Measurements from ENCODE around the gene MC3R. TPM values are rescaled to one million over a fixed set of nuclear protein-coding genes. Genes with fewer than 3 reads are reported as not detected.

Gene MC3R
- total and polyA plus RNA-seq, 12 donors: not detected

DNA sequence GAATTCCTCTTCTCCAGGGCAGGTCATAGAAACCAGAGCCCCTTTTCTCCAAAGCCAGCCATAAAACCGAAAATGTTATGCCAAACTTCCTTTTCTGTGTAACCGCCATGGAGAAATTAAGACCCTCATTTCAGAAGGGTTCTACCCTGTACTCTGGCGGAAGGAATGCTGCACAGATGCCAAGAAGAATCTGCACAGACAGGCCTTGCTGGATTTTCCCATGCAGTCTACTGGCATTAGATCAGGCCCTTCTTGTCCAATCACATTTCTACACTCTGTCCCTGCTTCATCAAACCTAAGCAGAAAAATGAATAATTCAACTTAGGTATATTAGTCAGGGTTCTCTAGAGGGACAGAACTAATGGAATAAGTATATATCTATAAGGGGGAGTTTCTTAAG is 43.2 kb upstream of the MC3R start:
- H3K4me3 ChIP-seq: no peak overlapping the region
- TF ChIP-seq POLR2A (IDR thresholded peaks at IDR 0.05): no peak
- TF ChIP-seq, protein P1, sequence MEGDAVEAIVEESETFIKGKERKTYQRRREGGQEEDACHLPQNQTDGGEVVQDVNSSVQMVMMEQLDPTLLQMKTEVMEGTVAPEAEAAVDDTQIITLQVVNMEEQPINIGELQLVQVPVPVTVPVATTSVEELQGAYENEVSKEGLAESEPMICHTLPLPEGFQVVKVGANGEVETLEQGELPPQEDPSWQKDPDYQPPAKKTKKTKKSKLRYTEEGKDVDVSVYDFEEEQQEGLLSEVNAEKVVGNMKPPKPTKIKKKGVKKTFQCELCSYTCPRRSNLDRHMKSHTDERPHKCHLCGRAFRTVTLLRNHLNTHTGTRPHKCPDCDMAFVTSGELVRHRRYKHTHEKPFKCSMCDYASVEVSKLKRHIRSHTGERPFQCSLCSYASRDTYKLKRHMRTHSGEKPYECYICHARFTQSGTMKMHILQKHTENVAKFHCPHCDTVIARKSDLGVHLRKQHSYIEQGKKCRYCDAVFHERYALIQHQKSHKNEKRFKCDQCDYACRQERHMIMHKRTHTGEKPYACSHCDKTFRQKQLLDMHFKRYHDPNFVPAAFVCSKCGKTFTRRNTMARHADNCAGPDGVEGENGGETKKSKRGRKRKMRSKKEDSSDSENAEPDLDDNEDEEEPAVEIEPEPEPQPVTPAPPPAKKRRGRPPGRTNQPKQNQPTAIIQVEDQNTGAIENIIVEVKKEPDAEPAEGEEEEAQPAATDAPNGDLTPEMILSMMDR (IDR thresholded peaks at IDR 0.05): no peak
- WGBS, 4 donors: 74 to 86% (median 82%) methylated on average over 3 of the region's 3 CpGs
- no peaks in the 10 kb centered on the region for H3K27me3 ChIP-seq
- no peaks in the 10 kb centered on the region for H3K4me1 ChIP-seq (replicated peaks in 1 of 2)
- H3K27ac ChIP-seq: no peak overlapping the region
- DNase-seq: no peak
- no peaks in the 10 kb centered on the region for H3K36me3 ChIP-seq (replicated peaks in 1 of 2)
- intact Hi-C loops (cut with DNase I): no loop called here
- no peaks in the 10 kb centered on the region for H3K9me3 ChIP-seq (replicated peaks in 1 of 3)

DNA sequence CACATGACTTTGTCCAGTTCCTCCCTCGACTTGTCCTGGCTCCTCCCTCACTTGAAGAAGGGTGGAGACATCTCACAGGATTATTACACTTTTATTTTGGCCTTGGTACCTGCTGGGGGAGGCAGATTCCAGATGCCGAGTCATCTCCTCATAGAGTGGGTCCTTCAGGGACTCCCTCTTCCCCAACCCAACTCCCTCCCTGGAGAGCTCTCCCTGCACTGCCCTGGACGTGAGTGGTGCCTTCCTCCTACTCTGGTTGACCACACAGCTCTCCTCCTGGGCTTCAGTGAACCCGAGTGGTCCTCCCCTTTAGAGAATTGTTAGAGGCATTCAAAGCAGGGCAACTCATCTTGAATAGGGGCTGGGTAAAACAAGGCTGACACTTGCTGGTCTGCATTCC is 40.9 kb upstream of the MC3R start:
- Histone ChIP-seq H3K4me3 (no peak overlapping the region), H3K27me3 (no peaks in the 10 kb centered on the region), H3K27ac (no peak overlapping the region), H3K9me3 (replicated peaks in 1 of 3) (no peaks in the 10 kb centered on the region), H3K4me1 (replicated peaks in 1 of 2) (no peaks in the 10 kb centered on the region), H3K36me3 (replicated peaks in 1 of 2) (no peaks in the 10 kb centered on the region)
- no peak for DNase-seq
- WGBS, 4 donors: 54 to 61% (median 59%) methylated on average over 4 of the region's 4 CpGs
- TF ChIP-seq POLR2A (IDR thresholded peaks at IDR 0.05): no peak
- TF ChIP-seq, protein P1 (IDR thresholded peaks at IDR 0.05): no peak
- intact Hi-C loops (cut with DNase I): no loop called here

DNA sequence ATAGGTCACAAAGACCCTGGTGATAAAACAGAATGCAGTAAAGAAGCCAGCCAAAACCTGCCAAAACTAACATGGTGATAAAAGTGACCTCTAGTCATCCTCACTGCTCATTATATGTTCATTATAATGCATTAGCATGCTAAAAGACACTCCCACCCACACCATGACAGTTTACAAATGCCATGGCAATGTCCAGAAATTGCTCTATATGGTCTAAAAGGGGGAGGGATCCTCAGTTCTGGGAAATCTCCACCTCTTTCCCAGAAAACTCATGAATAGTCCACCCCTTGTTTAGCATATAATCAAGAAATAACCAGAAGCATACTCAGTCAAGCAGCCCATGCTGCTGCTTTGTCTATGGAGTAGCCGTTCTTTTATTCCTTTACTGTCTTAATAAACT is 40.4 kb upstream of the MC3R start:
- H3K4me1 ChIP-seq (replicated peaks in 1 of 2): no peaks in the 10 kb centered on the region
- no peak overlapping the region for H3K27ac ChIP-seq
- intact Hi-C loops (cut with DNase I): no loop called here
- WGBS, 4 donors: 85 to 89% (median 87%) methylated on average over 1 of the region's 1 CpG
- no peaks in the 10 kb centered on the region for H3K27me3 ChIP-seq
- DNase-seq: no peak
- H3K4me3 ChIP-seq: no peak overlapping the region
- no peaks in the 10 kb centered on the region for H3K9me3 ChIP-seq (replicated peaks in 1 of 3)
- no peaks in the 10 kb centered on the region for H3K36me3 ChIP-seq (replicated peaks in 1 of 2)
- no peak for TF ChIP-seq POLR2A (IDR thresholded peaks at IDR 0.05)

- no peak for TF ChIP-seq POLR2A (IDR thresholded peaks at IDR 0.05)
- TF ChIP-seq, protein P1 (IDR thresholded peaks at IDR 0.05): no peak
- WGBS, 4 donors: 66 to 89% (median 85%) methylated on average over 5 of the region's 5 CpGs
- H3K4me1 ChIP-seq (replicated peaks in 1 of 2): no peaks in the 10 kb centered on the region
- no peak overlapping the region for H3K4me3 ChIP-seq
- intact Hi-C loops (cut with DNase I): no loop called here
- no peak overlapping the region for H3K27ac ChIP-seq
- H3K27me3 ChIP-seq: no peaks in the 10 kb centered on the region
- no peak for DNase-seq
- no peaks in the 10 kb centered on the region for H3K36me3 ChIP-seq (replicated peaks in 1 of 2)
- no peaks in the 10 kb centered on the region for H3K9me3 ChIP-seq (replicated peaks in 1 of 3)
These were observed 37.5 kb upstream of the MC3R start for GRCh38 chr20:56211051-56211450.

GRCh38 chr20:56212091-56212490 is 36.4 kb upstream of the MC3R start:
- Histone ChIP-seq H3K27me3 (no peaks in the 10 kb centered on the region), H3K36me3 (replicated peaks in 1 of 2) (no peaks in the 10 kb centered on the region), H3K4me1 (replicated peaks in 1 of 2) (no peaks in the 10 kb centered on the region), H3K9me3 (replicated peaks in 1 of 3) (no peaks in the 10 kb centered on the region), H3K27ac (no peak overlapping the region), H3K4me3 (no peak overlapping the region)
- WGBS, 4 donors: 73 to 86% (median 74%) methylated on average over 9 of the region's 9 CpGs
- intact Hi-C loops (cut with DNase I): no loop called here
- TF ChIP-seq, protein P1 (IDR thresholded peaks at IDR 0.05): no peak
- TF ChIP-seq POLR2A (IDR thresholded peaks at IDR 0.05): no peak
- no peak for DNase-seq

Data from adrenal gland (tissue), 12 donors.